ENCODE data around the gene HOOK2.

The HOOK2 gene

GRCh38 chr19:12788042-12788681 lies 12.8 kb upstream of the HOOK2 start:
- DNase-seq = no peak
- no peaks in the 10 kb centered on the region for H3K9me3 ChIP-seq (ENCODE audit: control insufficient read depth, low read length)
- no peak overlapping the region for H3K4me3 ChIP-seq (ENCODE audit: insufficient read depth, low read depth, low read length, poor library complexity, severe bottlenecking)
- peak overlapping the region; percentile 99 for H3K27ac ChIP-seq (ENCODE audit: insufficient read depth, low read length, poor library complexity, severe bottlenecking)
- peaks cover 57% of the 10 kb centered on the region for H3K4me1 ChIP-seq (ENCODE audit: control insufficient read depth, insufficient read depth, low read length, poor library complexity, severe bottlenecking)
- H3K27me3 ChIP-seq (replicated peaks; ENCODE audit: control insufficient read depth, insufficient read depth, low read length, poor library complexity, severe bottlenecking) = no peaks in the 10 kb centered on the region
- H3K36me3 ChIP-seq (ENCODE audit: control insufficient read depth, insufficient read depth, low read length) = peaks cover 16% of the 10 kb centered on the region

- no peaks in the 10 kb centered on the region for H3K9me3 ChIP-seq (ENCODE audit: control insufficient read depth, low read length)
- H3K36me3 ChIP-seq (ENCODE audit: control insufficient read depth, insufficient read depth, low read length) = peaks cover 10% of the 10 kb centered on the region
- peaks cover 63% of the 10 kb centered on the region for H3K4me1 ChIP-seq (ENCODE audit: control insufficient read depth, insufficient read depth, low read length, poor library complexity, severe bottlenecking)
- H3K4me3 ChIP-seq (ENCODE audit: insufficient read depth, low read depth, low read length, poor library complexity, severe bottlenecking) = no peak overlapping the region
- no peaks in the 10 kb centered on the region for H3K27me3 ChIP-seq (replicated peaks; ENCODE audit: control insufficient read depth, insufficient read depth, low read length, poor library complexity, severe bottlenecking)
- H3K27ac ChIP-seq (ENCODE audit: insufficient read depth, low read length, poor library complexity, severe bottlenecking) = peak overlapping the region; percentile 27
- DNase-seq = no peak
These were observed 12.1 kb upstream of the HOOK2 start for GRCh38 chr19:12787458-12787857.

- Histone ChIP-seq H3K27me3 (replicated peaks; ENCODE audit: control insufficient read depth, insufficient read depth, low read length, poor library complexity, severe bottlenecking) (no peaks in the 10 kb centered on the region), H3K36me3 (ENCODE audit: control insufficient read depth, insufficient read depth, low read length) (peaks cover 6% of the 10 kb centered on the region), H3K4me1 (ENCODE audit: control insufficient read depth, insufficient read depth, low read length, poor library complexity, severe bottlenecking) (peaks cover 65% of the 10 kb centered on the region), H3K4me3 (ENCODE audit: insufficient read depth, low read depth, low read length, poor library complexity, severe bottlenecking) (no peak overlapping the region), H3K27ac (ENCODE audit: insufficient read depth, low read length, poor library complexity, severe bottlenecking) (peak overlapping the region; percentile 97), H3K9me3 (ENCODE audit: control insufficient read depth, low read length) (no peaks in the 10 kb centered on the region)
- DNase-seq = no peak
These were observed 11.6 kb upstream of the HOOK2 start for GRCh38 chr19:12786952-12787351.

GRCh38 chr19:12786141-12786870 lies 11.0 kb upstream of the HOOK2 start:
- DNase-seq = no peak

GRCh38 chr19:12785431-12786031 lies 10.2 kb upstream of the HOOK2 start:
- H3K9me3 ChIP-seq (ENCODE audit: control insufficient read depth, low read length) = no peaks in the 10 kb centered on the region
- no peaks in the 10 kb centered on the region for H3K27me3 ChIP-seq (replicated peaks; ENCODE audit: control insufficient read depth, insufficient read depth, low read length, poor library complexity, severe bottlenecking)
- no peak for DNase-seq
- no peaks in the 10 kb centered on the region for H3K36me3 ChIP-seq (ENCODE audit: control insufficient read depth, insufficient read depth, low read length)
- H3K27ac ChIP-seq (ENCODE audit: insufficient read depth, low read length, poor library complexity, severe bottlenecking) = peak overlapping the region; percentile 97
- no peak overlapping the region for H3K4me3 ChIP-seq (ENCODE audit: insufficient read depth, low read depth, low read length, poor library complexity, severe bottlenecking)
- peaks cover 65% of the 10 kb centered on the region for H3K4me1 ChIP-seq (ENCODE audit: control insufficient read depth, insufficient read depth, low read length, poor library complexity, severe bottlenecking)

More at GRCh38 chr19:12786141-12786870, 11.0 kb upstream of the HOOK2 start:
- no peaks in the 10 kb centered on the region for H3K9me3 ChIP-seq (ENCODE audit: control insufficient read depth, low read length)
- H3K27ac ChIP-seq (ENCODE audit: insufficient read depth, low read length, poor library complexity, severe bottlenecking) = peak overlapping the region; percentile 97
- peaks cover 71% of the 10 kb centered on the region for H3K4me1 ChIP-seq (ENCODE audit: control insufficient read depth, insufficient read depth, low read length, poor library complexity, severe bottlenecking)
- H3K4me3 ChIP-seq (ENCODE audit: insufficient read depth, low read depth, low read length, poor library complexity, severe bottlenecking) = no peak overlapping the region
- H3K27me3 ChIP-seq (replicated peaks; ENCODE audit: control insufficient read depth, insufficient read depth, low read length, poor library complexity, severe bottlenecking) = no peaks in the 10 kb centered on the region
- H3K36me3 ChIP-seq (ENCODE audit: control insufficient read depth, insufficient read depth, low read length) = no peaks in the 10 kb centered on the region

GRCh38 chr19:12784871-12785430 lies 9.6 kb upstream of the HOOK2 start:
- DNase-seq = peak; percentile 40 to 48 (median 43)
- H3K4me1 ChIP-seq (ENCODE audit: control insufficient read depth, insufficient read depth, low read length, poor library complexity, severe bottlenecking) = peaks cover 62% of the 10 kb centered on the region
- peak overlapping the region; percentile 97 for H3K27ac ChIP-seq (ENCODE audit: insufficient read depth, low read length, poor library complexity, severe bottlenecking)
- H3K27me3 ChIP-seq (replicated peaks; ENCODE audit: control insufficient read depth, insufficient read depth, low read length, poor library complexity, severe bottlenecking) = no peaks in the 10 kb centered on the region
- H3K9me3 ChIP-seq (ENCODE audit: control insufficient read depth, low read length) = no peaks in the 10 kb centered on the region
- H3K4me3 ChIP-seq (ENCODE audit: insufficient read depth, low read depth, low read length, poor library complexity, severe bottlenecking) = no peak overlapping the region
- no peaks in the 10 kb centered on the region for H3K36me3 ChIP-seq (ENCODE audit: control insufficient read depth, insufficient read depth, low read length)

GRCh38 chr19:12784394-12784870 lies 9.1 kb upstream of the HOOK2 start:
- H3K4me3 ChIP-seq (ENCODE audit: insufficient read depth, low read depth, low read length, poor library complexity, severe bottlenecking) = no peak overlapping the region

GRCh38 chr19:12783849-12784393 lies 8.6 kb upstream of the HOOK2 start:
- no peaks in the 10 kb centered on the region for H3K9me3 ChIP-seq (ENCODE audit: control insufficient read depth, low read length)
- no peaks in the 10 kb centered on the region for H3K27me3 ChIP-seq (replicated peaks; ENCODE audit: control insufficient read depth, insufficient read depth, low read length, poor library complexity, severe bottlenecking)
- DNase-seq = no peak
- no peak overlapping the region for H3K4me3 ChIP-seq (ENCODE audit: insufficient read depth, low read depth, low read length, poor library complexity, severe bottlenecking)
- H3K4me1 ChIP-seq (ENCODE audit: control insufficient read depth, insufficient read depth, low read length, poor library complexity, severe bottlenecking) = peaks cover 58% of the 10 kb centered on the region
- peak overlapping the region; percentile 97 for H3K27ac ChIP-seq (ENCODE audit: insufficient read depth, low read length, poor library complexity, severe bottlenecking)
- no peaks in the 10 kb centered on the region for H3K36me3 ChIP-seq (ENCODE audit: control insufficient read depth, insufficient read depth, low read length)

More at GRCh38 chr19:12784394-12784870, 9.1 kb upstream of the HOOK2 start:
- DNase-seq = peak in 1 of 3 donors; percentile 27
- H3K27ac ChIP-seq (ENCODE audit: insufficient read depth, low read length, poor library complexity, severe bottlenecking) = peak overlapping the region; percentile 97
- no peaks in the 10 kb centered on the region for H3K27me3 ChIP-seq (replicated peaks; ENCODE audit: control insufficient read depth, insufficient read depth, low read length, poor library complexity, severe bottlenecking)
- H3K4me1 ChIP-seq (ENCODE audit: control insufficient read depth, insufficient read depth, low read length, poor library complexity, severe bottlenecking) = peaks cover 62% of the 10 kb centered on the region
- H3K36me3 ChIP-seq (ENCODE audit: control insufficient read depth, insufficient read depth, low read length) = no peaks in the 10 kb centered on the region
- no peaks in the 10 kb centered on the region for H3K9me3 ChIP-seq (ENCODE audit: control insufficient read depth, low read length)

GRCh38 chr19:12783291-12783848 lies 8.0 kb upstream of the HOOK2 start:
- Histone ChIP-seq H3K4me3 (ENCODE audit: insufficient read depth, low read depth, low read length, poor library complexity, severe bottlenecking) (peak overlapping the region; percentile 45), H3K27ac (ENCODE audit: insufficient read depth, low read length, poor library complexity, severe bottlenecking) (peak overlapping the region; percentile 97), H3K9me3 (ENCODE audit: control insufficient read depth, low read length) (no peaks in the 10 kb centered on the region), H3K4me1 (ENCODE audit: control insufficient read depth, insufficient read depth, low read length, poor library complexity, severe bottlenecking) (peaks cover 58% of the 10 kb centered on the region), H3K27me3 (replicated peaks; ENCODE audit: control insufficient read depth, insufficient read depth, low read length, poor library complexity, severe bottlenecking) (no peaks in the 10 kb centered on the region), H3K36me3 (ENCODE audit: control insufficient read depth, insufficient read depth, low read length) (no peaks in the 10 kb centered on the region)
- no peak for DNase-seq

All from effector memory CD4-positive, alpha-beta T cell (primary cell).